NCI-H446 (cell line): Measurements from ENCODE around the gene LRRC75B.
A peak's percentile ranks its signal among the peaks of the same experiment; 100 is the strongest.
"Not testable (repeated sequence)": the region's sequence is repeated elsewhere in the genome, so short reads cannot be mapped to it uniquely, and the experiment has no call there.

Source experiments
- DNase-seq, 2 experiments: peaks; one replicate each; lab custom pipeline; 2025; lab: John Stamatoyannopoulos, UW

Gene LRRC75B

GRCh38 chr22:24554313-24555164 lies 38.3 kb downstream of the LRRC75B start, which contains the start of gene GUCD1:
Gene GUCD1, minus strand, starts transcription at chr22:24555138. Its CDS starts 147 bp downstream, at chr22:24554991.
- no peak for DNase-seq

- peak in 1 of 2 experiments; percentile 12 for DNase-seq
These were observed 39.1 kb downstream of the LRRC75B start for GRCh38 chr22:24553597-24554312.

GRCh38 chr22:24552503-24553286 lies 40.2 kb downstream of the LRRC75B start:
- not testable (repeated sequence) for DNase-seq

- DNase-seq = no peak
These were observed 41.9 kb downstream of the LRRC75B start for GRCh38 chr22:24550902-24551435.

GRCh38 chr22:24550028-24550901 lies 42.6 kb downstream of the LRRC75B start:
- DNase-seq = no peak

- DNase-seq = no peak
These were observed 44.1 kb downstream of the LRRC75B start for GRCh38 chr22:24548812-24549211.

GRCh38 chr22:24543679-24544243 lies 49.1 kb downstream of the LRRC75B start:
- DNase-seq = no peak

- no peak for DNase-seq
These were observed 49.7 kb downstream of the LRRC75B start for GRCh38 chr22:24543185-24543601.

- DNase-seq = peak in 1 of 2 experiments; percentile 36
These were observed 50.2 kb downstream of the LRRC75B start for GRCh38 chr22:24542641-24543040.

GRCh38 chr22:24541681-24542515 lies 51.0 kb downstream of the LRRC75B start:
- DNase-seq = no peak

- DNase-seq = no peak
These were observed 52.4 kb downstream of the LRRC75B start for GRCh38 chr22:24540470-24540869.

GRCh38 chr22:24536089-24536488 lies 56.8 kb downstream of the LRRC75B start:
- no peak for DNase-seq
